SK-N-SH (cell line): ENCODE measurements around the gene TAF4. TPM values are rescaled to one million over a fixed set of nuclear protein-coding genes. Genes with fewer than 3 reads are reported as not detected.

Source experiments
- CTCF ChIA-PET: fragments of 300-600, 350-600 bp; formaldehyde crosslinking; extraction: SDS; loops from one replicate; lab custom pipeline; 2021; lab: Yijun Ruan, JAX
- POLR2A ChIA-PET: fragments of 350-600 bp; sonication (Branson Sonifier 250); formaldehyde crosslinking; extraction: SDS; loops from one replicate; lab custom pipeline; 2020; ENCODE audit warnings: antibody characterized with exemption, inconsistent platforms; lab: Yijun Ruan, JAX
- DNase-seq: peaks from one replicate; pipeline ENCODE4 v3.0.0; 2012
- H2AFZ ChIP-seq: fragments of 200-600 bp; sonication (generic); 2 replicates; pipeline ENCODE4 v1.8.1; 2016; ENCODE audit warnings: antibody characterized with exemption, mild to moderate bottlenecking, low read depth
- H3F3A ChIP-seq: fragments of 200-600 bp; sonication (generic); replicated peaks from 2 replicates; pipeline ENCODE3; 2016; ENCODE audit warnings: antibody characterized with exemption, mild to moderate bottlenecking; ENCODE audit not compliant: insufficient read depth
- H3K27ac ChIP-seq, 2 experiments: fragments of 200-500 bp in 1 of 2; fragments of 200-600 bp in 1 of 2; sonication (Bioruptor generic) in 1 of 2; sonication (generic), shearing (Covaris generic) in 1 of 2; 2 replicates each; pipeline versions ENCODE4 v1.5.1 to v1.6.1; 2014 to 2016; ENCODE audit warnings: low read depth in 2 of 2, inconsistent platforms in 1 of 2, low read length in 1 of 2, mild to moderate bottlenecking in 1 of 2, mixed read lengths in 1 of 2
- H3K27me3 ChIP-seq: fragments of 200-600 bp; sonication (generic), shearing (Covaris generic); 2 replicates; pipeline ENCODE4 v1.6.1; 2016; ENCODE audit warnings: mixed run types; ENCODE audit not compliant: insufficient read depth
- H3K36me3 ChIP-seq, 2 experiments: fragments of 200-500 bp in 1 of 2; fragments of 200-600 bp in 1 of 2; sonication (Bioruptor generic) in 1 of 2; sonication (generic) in 1 of 2; replicated peaks in 1 of 2; 2 replicates each; pipeline versions ENCODE3 to v1.5.1; 2014 to 2016; ENCODE audit warnings: low read length in 1 of 2, mild to moderate bottlenecking in 1 of 2; ENCODE audit not compliant: insufficient read depth in 2 of 2, control insufficient read depth in 1 of 2
- H3K4me1 ChIP-seq, 2 experiments: fragments of 200-500 bp in 1 of 2; fragments of 200-600 bp in 1 of 2; sonication (Bioruptor generic) in 1 of 2; sonication (generic), shearing (Covaris generic) in 1 of 2; 2 replicates each; pipeline versions ENCODE4 v1.5.1 to v1.6.1; 2014 to 2016; ENCODE audit warnings: low read depth in 1 of 2, low read length in 1 of 2, mixed run types in 1 of 2; ENCODE audit not compliant: insufficient read depth in 2 of 2, control insufficient read depth in 1 of 2
- H3K4me2 ChIP-seq: fragments of 200-600 bp; sonication (generic), shearing (Covaris generic); 2 replicates; pipeline ENCODE4 v1.6.1; 2017; ENCODE audit warnings: mixed run types
- H3K4me3 ChIP-seq, 2 experiments: fragments of 200-500 bp in 1 of 2; fragments of 200-600 bp in 1 of 2; sonication (Bioruptor generic) in 1 of 2; sonication (generic), shearing (Covaris generic) in 1 of 2; 2 replicates each; pipeline versions ENCODE4 v1.5.1 to v1.8.1; 2014 to 2016; ENCODE audit warnings: low read depth in 2 of 2, inconsistent platforms in 1 of 2, low read length in 1 of 2, mild to moderate bottlenecking in 1 of 2, mixed read lengths in 1 of 2, moderate library complexity in 1 of 2
- H3K79me2 ChIP-seq: fragments of 200-600 bp; sonication (generic); 2 replicates; pipeline ENCODE4 v1.8.1; 2017; ENCODE audit warnings: mild to moderate bottlenecking; ENCODE audit not compliant: insufficient read depth
- H3K9ac ChIP-seq: fragments of 200-600 bp; sonication (generic); 2 replicates; pipeline ENCODE4 v1.6.1; 2017; ENCODE audit warnings: mixed run types
- H3K9me2 ChIP-seq: fragments of 200-600 bp; sonication (generic); 2 replicates; pipeline ENCODE4 v1.6.1; 2017; ENCODE audit warnings: mixed run types
- H3K9me3 ChIP-seq: fragments of 200-600 bp; sonication (generic); 2 replicates; pipeline ENCODE4 v1.6.1; 2017; ENCODE audit warnings: mixed run types, mild to moderate bottlenecking, moderate library complexity
- H4K20me1 ChIP-seq: fragments of 200-600 bp; sonication (generic); 2 replicates; pipeline ENCODE4 v1.6.1; 2017; ENCODE audit warnings: mild to moderate bottlenecking, mixed run types; ENCODE audit not compliant: insufficient read depth
- ELF1 ChIP-seq: IDR thresholded peaks from 2 replicates; pipeline ENCODE4 v1.4.0; 2012
- EZH2phosphoT487 ChIP-seq: fragments of 200-600 bp; sonication (generic); IDR thresholded peaks from 2 replicates; pipeline ENCODE4 v1.6.1; 2017; ENCODE audit warnings: low read depth, mixed run types, mild to moderate bottlenecking, antibody characterized with exemption, moderate library complexity, borderline replicate concordance
- FOSL2 ChIP-seq: IDR thresholded peaks from 2 replicates; pipeline ENCODE4 v1.4.0; 2012; ENCODE audit warnings: low read depth, mild to moderate bottlenecking, moderate library complexity, borderline replicate concordance
- FOXM1 ChIP-seq: IDR thresholded peaks from 2 replicates; pipeline ENCODE4 v1.4.0; 2012; ENCODE audit warnings: low read depth, mild to moderate bottlenecking
- GABPA ChIP-seq: IDR thresholded peaks from 2 replicates; pipeline ENCODE4 v1.4.0; 2012; ENCODE audit warnings: low read depth, mild to moderate bottlenecking
- GATA2 ChIP-seq: sonication (generic); formaldehyde crosslinking; IDR thresholded peaks from 2 replicates; pipeline ENCODE4 v1.5.0; 2020; ENCODE audit warnings: mild to moderate bottlenecking, missing genetic modification reagents
- JUND ChIP-seq: IDR thresholded peaks from 2 replicates; pipeline ENCODE4 v1.4.0; 2012
- MEF2A ChIP-seq: IDR thresholded peaks from 2 replicates; pipeline ENCODE4 v1.4.0; 2012; ENCODE audit warnings: low read depth, borderline replicate concordance
- MXI1 ChIP-seq: IDR thresholded peaks from 2 replicates; pipeline ENCODE4 v1.6.1; 2012; ENCODE audit warnings: mild to moderate bottlenecking, low read depth, low read length, improper control_type of control experiment
- NRF1 ChIP-seq: IDR thresholded peaks from 2 replicates; pipeline ENCODE4 v1.6.1; 2012; ENCODE audit warnings: low read depth, mild to moderate bottlenecking, low read length
- POLR2AphosphoS5 ChIP-seq: IDR thresholded peaks from 2 replicates; pipeline ENCODE4 v1.6.1; 2012; ENCODE audit warnings: low read depth, low read length
- RAD21 ChIP-seq: IDR thresholded peaks from 2 replicates; pipeline ENCODE4 v1.6.1; 2012; ENCODE audit warnings: mild to moderate bottlenecking, low read length
- SIN3A ChIP-seq: IDR thresholded peaks from 2 replicates; pipeline ENCODE4 v1.6.1; 2012; ENCODE audit warnings: low read depth, mild to moderate bottlenecking, low read length, moderate library complexity, borderline replicate concordance
- SMC3 ChIP-seq: IDR thresholded peaks from 2 replicates; pipeline ENCODE4 v1.6.1; 2012; ENCODE audit warnings: low read depth, low read length, improper control_type of control experiment
- TAF1 ChIP-seq: IDR thresholded peaks from 2 replicates; pipeline ENCODE4 v1.6.1; 2012; ENCODE audit warnings: low read depth, mild to moderate bottlenecking, low read length, moderate library complexity, borderline replicate concordance
- TCF12 ChIP-seq: IDR thresholded peaks from 2 replicates; pipeline ENCODE4 v1.4.0; 2012
- YY1 ChIP-seq: IDR thresholded peaks from 2 replicates; pipeline ENCODE4 v1.4.0; 2012; ENCODE audit warnings: low read depth, mild to moderate bottlenecking
- WGBS: methylation state at CpG from one replicate; pipeline ENCODE4 v1.1.6; 2017; ENCODE audit warnings: low lambda C conversion rate; 5-methylcytosine and 5-hydroxymethylcytosine counted together
- polyA plus RNA-seq, 3 experiments: library from polyadenylated mRNA; depleted of rRNA; stranded (reverse); fragments of >200 nt; gene quantifications; 2 replicates each; pipeline ENCODE4 v1.2.3, GENCODE V29; 2012
- TF ChIP-seq, protein P1 (sequence below): IDR thresholded peaks from 2 replicates; pipeline ENCODE4; 2012
- TF ChIP-seq, protein P2 (sequence below): fragments of 150-350 bp; IDR thresholded peaks from 2 replicates; pipeline ENCODE4 v1.6.1; 2017; ENCODE audit warnings: antibody characterized with exemption, low read length, low read depth, borderline replicate concordance
- TF ChIP-seq, protein P3 (sequence below): IDR thresholded peaks from 2 replicates; pipeline ENCODE4 v1.6.1; 2012; ENCODE audit warnings: mild to moderate bottlenecking, low read depth, low read length, moderate library complexity
- TF ChIP-seq, protein P4 (sequence below): fragments of 150-350 bp; IDR thresholded peaks from 2 replicates; pipeline ENCODE4 v1.6.1; 2016; ENCODE audit warnings: mild to moderate bottlenecking, low read depth, low read length

TAF4 gene
- polyA plus RNA-seq, 1 of the 3 experiments (the other 2 are of a cell fraction), result 4.8 TPM

DNA sequence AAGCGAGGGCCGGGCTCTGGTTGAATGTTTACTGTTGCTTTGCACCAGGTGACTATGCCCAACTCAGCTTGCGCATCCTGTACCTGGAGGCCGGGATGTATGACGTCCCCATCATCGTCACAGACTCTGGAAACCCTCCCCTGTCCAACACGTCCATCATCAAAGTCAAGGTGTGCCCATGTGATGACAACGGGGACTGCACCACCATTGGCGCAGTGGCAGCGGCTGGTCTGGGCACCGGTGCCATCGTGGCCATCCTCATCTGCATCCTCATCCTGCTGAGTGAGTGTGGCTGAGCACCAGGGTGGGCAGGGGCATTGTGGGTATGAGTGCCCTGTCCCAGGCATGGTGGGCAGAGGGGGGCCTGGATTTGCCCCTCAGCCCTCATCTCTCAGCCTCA is 136.1 kb downstream of the TAF4 start:
- no peak overlapping the region for H3K9ac ChIP-seq
- no peak for TF ChIP-seq POLR2AphosphoS5
- H3K27me3 ChIP-seq, result no peaks in the 10 kb centered on the region
- H3K79me2 ChIP-seq, result no peaks in the 10 kb centered on the region
- 59% methylated on average over 9 of the region's 12 CpGs for WGBS
- H3K9me2 ChIP-seq, result no peaks in the 10 kb centered on the region
- H3K4me1 ChIP-seq, result no peaks in the 10 kb centered on the region
- no peak overlapping the region for H3K4me2 ChIP-seq
- H3K27ac ChIP-seq, result no peak overlapping the region
- H3K4me3 ChIP-seq, result no peak overlapping the region
- no peak overlapping the region for H2AFZ ChIP-seq
- CTCF ChIA-PET, result no interaction called here
- no peak for DNase-seq
- H3K9me3 ChIP-seq, result no peaks in the 10 kb centered on the region
- no peaks in the 10 kb centered on the region for H4K20me1 ChIP-seq
- H3F3A ChIP-seq, result no peaks in the 10 kb centered on the region
- no peaks in the 10 kb centered on the region for H3K36me3 ChIP-seq
- POLR2A ChIA-PET, result no interaction called here

DNA sequence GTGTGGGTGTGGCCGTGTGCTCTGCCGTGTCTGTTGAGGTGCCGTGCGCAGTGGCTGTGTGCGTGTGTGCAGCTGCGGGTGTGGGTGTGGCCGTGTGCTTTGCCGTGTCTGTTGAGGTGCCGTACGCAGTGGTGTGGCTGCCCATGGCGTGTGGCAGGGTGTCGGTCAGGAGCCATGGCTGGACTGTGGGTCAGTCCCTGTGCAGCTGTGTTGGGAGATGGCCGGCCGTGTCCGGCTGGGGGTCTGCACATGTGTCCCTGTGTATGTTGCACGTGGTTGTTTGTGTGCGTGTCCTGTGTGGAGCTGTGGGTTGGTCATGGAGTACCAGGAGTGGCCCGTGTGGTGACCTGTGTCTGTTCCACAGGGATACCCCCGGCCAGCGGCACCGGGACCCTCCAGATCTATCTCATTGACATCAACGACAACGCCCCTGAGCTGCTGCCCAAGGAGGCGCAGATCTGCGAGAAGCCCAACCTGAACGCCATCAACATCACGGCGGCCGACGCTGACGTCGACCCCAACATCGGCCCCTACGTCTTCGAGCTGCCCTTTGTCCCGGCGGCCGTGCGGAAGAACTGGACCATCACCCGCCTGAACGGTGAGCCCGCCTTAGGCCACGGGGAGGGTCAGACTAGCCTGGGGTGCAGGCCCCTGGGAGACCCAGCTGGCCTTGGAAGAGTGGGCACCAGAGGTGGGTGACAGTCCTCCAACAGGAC is 137.7 kb downstream of the TAF4 start:
- Histone ChIP-seq H2AFZ (no peak overlapping the region), H3K9me3 (no peaks in the 10 kb centered on the region), H3K9ac (no peak overlapping the region), H3K9me2 (no peaks in the 10 kb centered on the region), H3K27ac (no peak overlapping the region), H3F3A (no peaks in the 10 kb centered on the region), H4K20me1 (no peaks in the 10 kb centered on the region), H3K4me2 (no peak overlapping the region), H3K79me2 (no peaks in the 10 kb centered on the region), H3K4me3 (no peak overlapping the region), H3K36me3 (no peaks in the 10 kb centered on the region), H3K27me3 (no peaks in the 10 kb centered on the region), H3K4me1 (no peaks in the 10 kb centered on the region)
- POLR2A ChIA-PET, result no interaction called here
- 75% methylated on average over 21 of the region's 43 CpGs for WGBS
- CTCF ChIA-PET, result no interaction called here
- DNase-seq, result no peak
- TF ChIP-seq GATA2 (CRISPR knock-in tag) (no peak), TAF1 (no peak), EZH2phosphoT487 (no peak), FOSL2 (no peak), JUND (no peak), SMC3 (no peak), MXI1 (no peak), ELF1 (no peak), SIN3A (no peak), RAD21 (no peak), MEF2A (no peak), TCF12 (no peak), NRF1 (no peak), FOXM1 (no peak), GABPA (no peak), YY1 (no peak)
- TF ChIP-seq, protein P1, sequence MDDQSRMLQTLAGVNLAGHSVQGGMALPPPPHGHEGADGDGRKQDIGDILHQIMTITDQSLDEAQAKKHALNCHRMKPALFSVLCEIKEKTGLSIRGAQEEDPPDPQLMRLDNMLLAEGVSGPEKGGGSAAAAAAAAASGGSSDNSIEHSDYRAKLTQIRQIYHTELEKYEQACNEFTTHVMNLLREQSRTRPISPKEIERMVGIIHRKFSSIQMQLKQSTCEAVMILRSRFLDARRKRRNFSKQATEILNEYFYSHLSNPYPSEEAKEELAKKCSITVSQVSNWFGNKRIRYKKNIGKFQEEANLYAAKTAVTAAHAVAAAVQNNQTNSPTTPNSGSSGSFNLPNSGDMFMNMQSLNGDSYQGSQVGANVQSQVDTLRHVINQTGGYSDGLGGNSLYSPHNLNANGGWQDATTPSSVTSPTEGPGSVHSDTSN, result no peak
- TF ChIP-seq, protein P2, sequence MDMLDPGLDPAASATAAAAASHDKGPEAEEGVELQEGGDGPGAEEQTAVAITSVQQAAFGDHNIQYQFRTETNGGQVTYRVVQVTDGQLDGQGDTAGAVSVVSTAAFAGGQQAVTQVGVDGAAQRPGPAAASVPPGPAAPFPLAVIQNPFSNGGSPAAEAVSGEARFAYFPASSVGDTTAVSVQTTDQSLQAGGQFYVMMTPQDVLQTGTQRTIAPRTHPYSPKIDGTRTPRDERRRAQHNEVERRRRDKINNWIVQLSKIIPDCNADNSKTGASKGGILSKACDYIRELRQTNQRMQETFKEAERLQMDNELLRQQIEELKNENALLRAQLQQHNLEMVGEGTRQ, result no peak
- TF ChIP-seq, protein P3, sequence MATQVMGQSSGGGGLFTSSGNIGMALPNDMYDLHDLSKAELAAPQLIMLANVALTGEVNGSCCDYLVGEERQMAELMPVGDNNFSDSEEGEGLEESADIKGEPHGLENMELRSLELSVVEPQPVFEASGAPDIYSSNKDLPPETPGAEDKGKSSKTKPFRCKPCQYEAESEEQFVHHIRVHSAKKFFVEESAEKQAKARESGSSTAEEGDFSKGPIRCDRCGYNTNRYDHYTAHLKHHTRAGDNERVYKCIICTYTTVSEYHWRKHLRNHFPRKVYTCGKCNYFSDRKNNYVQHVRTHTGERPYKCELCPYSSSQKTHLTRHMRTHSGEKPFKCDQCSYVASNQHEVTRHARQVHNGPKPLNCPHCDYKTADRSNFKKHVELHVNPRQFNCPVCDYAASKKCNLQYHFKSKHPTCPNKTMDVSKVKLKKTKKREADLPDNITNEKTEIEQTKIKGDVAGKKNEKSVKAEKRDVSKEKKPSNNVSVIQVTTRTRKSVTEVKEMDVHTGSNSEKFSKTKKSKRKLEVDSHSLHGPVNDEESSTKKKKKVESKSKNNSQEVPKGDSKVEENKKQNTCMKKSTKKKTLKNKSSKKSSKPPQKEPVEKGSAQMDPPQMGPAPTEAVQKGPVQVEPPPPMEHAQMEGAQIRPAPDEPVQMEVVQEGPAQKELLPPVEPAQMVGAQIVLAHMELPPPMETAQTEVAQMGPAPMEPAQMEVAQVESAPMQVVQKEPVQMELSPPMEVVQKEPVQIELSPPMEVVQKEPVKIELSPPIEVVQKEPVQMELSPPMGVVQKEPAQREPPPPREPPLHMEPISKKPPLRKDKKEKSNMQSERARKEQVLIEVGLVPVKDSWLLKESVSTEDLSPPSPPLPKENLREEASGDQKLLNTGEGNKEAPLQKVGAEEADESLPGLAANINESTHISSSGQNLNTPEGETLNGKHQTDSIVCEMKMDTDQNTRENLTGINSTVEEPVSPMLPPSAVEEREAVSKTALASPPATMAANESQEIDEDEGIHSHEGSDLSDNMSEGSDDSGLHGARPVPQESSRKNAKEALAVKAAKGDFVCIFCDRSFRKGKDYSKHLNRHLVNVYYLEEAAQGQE, result no peak
- TF ChIP-seq, protein P4, sequence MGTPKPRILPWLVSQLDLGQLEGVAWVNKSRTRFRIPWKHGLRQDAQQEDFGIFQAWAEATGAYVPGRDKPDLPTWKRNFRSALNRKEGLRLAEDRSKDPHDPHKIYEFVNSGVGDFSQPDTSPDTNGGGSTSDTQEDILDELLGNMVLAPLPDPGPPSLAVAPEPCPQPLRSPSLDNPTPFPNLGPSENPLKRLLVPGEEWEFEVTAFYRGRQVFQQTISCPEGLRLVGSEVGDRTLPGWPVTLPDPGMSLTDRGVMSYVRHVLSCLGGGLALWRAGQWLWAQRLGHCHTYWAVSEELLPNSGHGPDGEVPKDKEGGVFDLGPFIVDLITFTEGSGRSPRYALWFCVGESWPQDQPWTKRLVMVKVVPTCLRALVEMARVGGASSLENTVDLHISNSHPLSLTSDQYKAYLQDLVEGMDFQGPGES, result no peak
